ENCODE measurements around the gene FLNC.

FLNC gene

GRCh38 chr7:128845475-128845874 lies 15.3 kb downstream of the FLNC start:
- no peak for DNase-seq

- DNase-seq = no peak
Measured at GRCh38 chr7:128845987-128846386, 15.8 kb downstream of the FLNC start.

- no peak for DNase-seq
Measured at GRCh38 chr7:128846781-128847444, 16.7 kb downstream of the FLNC start.

GRCh38 chr7:128847721-128848211 lies 17.6 kb downstream of the FLNC start:
- no peak for DNase-seq

- DNase-seq = no peak
Measured at GRCh38 chr7:128848289-128849155, 18.3 kb downstream of the FLNC start.

- DNase-seq = no peak
Measured at GRCh38 chr7:128849156-128849515, 18.9 kb downstream of the FLNC start.

- no peak for DNase-seq
Measured at GRCh38 chr7:128849804-128850490, 19.7 kb downstream of the FLNC start.

GRCh38 chr7:128852537-128853254 lies 22.5 kb downstream of the FLNC start:
- no peak for DNase-seq

GRCh38 chr7:128853799-128854198 lies 23.6 kb downstream of the FLNC start:
- DNase-seq = no peak

GRCh38 chr7:128854396-128854795 lies 24.2 kb downstream of the FLNC start:
- DNase-seq = no peak

GRCh38 chr7:128855559-128855958 lies 25.4 kb downstream of the FLNC start:
- DNase-seq = no peak

GRCh38 chr7:128856001-128856718 lies 26.0 kb downstream of the FLNC start:
- DNase-seq = no peak

- DNase-seq = no peak
Measured at GRCh38 chr7:128858380-128859231, 28.4 kb downstream of the FLNC start.

GRCh38 chr7:128859232-128860157 lies 29.3 kb downstream of the FLNC start:
- no peak for DNase-seq

- no peak for DNase-seq
Measured at GRCh38 chr7:128860158-128861073, 30.2 kb downstream of the FLNC start.

GRCh38 chr7:128861957-128862570 lies 31.9 kb downstream of the FLNC start:
- no peak for DNase-seq

GRCh38 chr7:128862571-128863432 lies 32.6 kb downstream of the FLNC start, which contains the start of gene ATP6V1F:
TSS of gene ATP6V1F (plus strand) at chr7:128862856. CDS start at chr7:128862905, 49 bp downstream.
- DNase-seq = peak; percentile 99
